Effector CD4-positive, alpha-beta T cell (primary cell): Measurements from ENCODE around the gene LTB4R2.
"Not testable (repeated sequence)": the region's sequence is repeated elsewhere in the genome, so short reads cannot be mapped to it uniquely, and the experiment has no call there.

Source experiments
- DNase-seq: peaks from one replicate; pipeline ENCODE4 v3.0.0-alpha.2; 2020

LTB4R2 gene

GRCh38 chr14:24321212-24321975 lies 11.5 kb downstream of the LTB4R2 start:
- no peak for DNase-seq

DNA sequence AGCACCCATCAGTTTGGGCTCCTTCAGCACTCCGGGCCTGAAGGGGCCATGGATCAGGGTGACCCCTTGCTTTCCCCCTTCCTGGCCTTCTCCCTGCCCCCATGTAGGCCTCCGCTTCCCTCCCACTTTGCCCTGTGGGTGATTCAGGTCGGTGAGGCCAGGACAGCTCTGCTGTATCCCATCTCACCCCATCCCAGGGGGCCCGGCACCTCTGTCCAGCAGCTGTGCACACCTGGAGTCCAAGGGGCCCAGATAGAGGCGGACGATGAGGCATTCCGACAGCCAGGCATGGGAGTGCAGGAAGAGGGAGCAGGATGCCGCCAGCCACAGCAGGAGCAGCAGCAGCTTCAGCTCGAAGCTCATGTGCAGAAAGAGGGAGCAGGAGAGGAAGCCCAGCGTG lies 12.7 kb downstream of the LTB4R2 start:
- DNase-seq: no peak

- DNase-seq: no peak
Observed at GRCh38 chr14:24323341-24323740, 13.4 kb downstream of the LTB4R2 start.

- no peak for DNase-seq
Observed at GRCh38 chr14:24324024-24324423, 14.1 kb downstream of the LTB4R2 start.

- no peak for DNase-seq
Observed at GRCh38 chr14:24325041-24325530, 15.1 kb downstream of the LTB4R2 start.

- no peak for DNase-seq
Observed at GRCh38 chr14:24325963-24326362, 16.0 kb downstream of the LTB4R2 start.

GRCh38 chr14:24327303-24327702 lies 17.4 kb downstream of the LTB4R2 start:
- no peak for DNase-seq

- not testable (repeated sequence) for DNase-seq
Observed at GRCh38 chr14:24327914-24328313, 18.0 kb downstream of the LTB4R2 start.

- DNase-seq: no peak
Observed at GRCh38 chr14:24329073-24329663, 19.2 kb downstream of the LTB4R2 start.

- DNase-seq: peak; percentile 45
Observed at GRCh38 chr14:24329736-24330135, 19.8 kb downstream of the LTB4R2 start.

- no peak for DNase-seq
Observed at GRCh38 chr14:24330973-24331674, 21.2 kb downstream of the LTB4R2 start.

- no peak for DNase-seq
Observed at GRCh38 chr14:24331731-24332267, 21.9 kb downstream of the LTB4R2 start.

GRCh38 chr14:24332268-24332993 lies 22.5 kb downstream of the LTB4R2 start:
- DNase-seq: peak; percentile 83

GRCh38 chr14:24334431-24335291 lies 24.7 kb downstream of the LTB4R2 start, which contains the start of gene ADCY4:
Gene ADCY4, minus strand, starts transcription at chr14:24335071. Its CDS starts 419 bp downstream, at chr14:24334652.
- no peak for DNase-seq

DNA sequence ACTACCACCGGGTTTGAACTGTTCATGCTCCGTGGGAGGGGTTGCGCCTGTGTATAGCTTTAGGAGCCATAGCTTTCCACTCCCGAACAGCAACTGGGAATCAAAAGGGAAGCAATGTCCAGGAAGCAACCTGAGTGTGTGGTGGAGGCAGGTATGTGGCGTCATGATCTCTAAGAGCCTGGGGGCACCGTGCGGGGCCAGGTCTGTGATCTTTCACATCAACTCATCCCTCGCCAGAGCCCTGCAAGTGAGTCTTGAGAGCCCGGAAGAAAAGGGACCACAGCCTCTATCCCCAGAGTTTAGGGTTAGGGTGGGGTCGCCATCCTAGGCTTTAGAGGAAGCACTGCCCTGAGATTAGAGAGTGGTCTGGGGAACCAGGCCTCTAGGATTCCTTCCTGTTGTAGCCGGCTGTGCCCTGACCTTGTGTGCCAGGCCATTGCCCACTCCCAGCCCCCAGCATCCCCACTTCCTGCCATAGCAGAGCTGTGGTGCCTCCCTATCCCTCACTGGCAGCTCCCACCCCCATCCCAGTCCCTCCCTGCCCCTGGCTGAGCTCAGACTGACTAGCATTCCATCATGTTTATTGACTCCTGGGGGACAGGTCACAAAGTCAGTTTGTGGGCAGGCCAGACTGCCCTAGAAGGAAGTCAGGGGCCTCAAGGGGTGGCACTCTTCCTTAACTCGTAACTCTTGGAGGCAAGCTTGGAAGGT lies 25.7 kb downstream of the LTB4R2 start:
- DNase-seq: no peak

DNA sequence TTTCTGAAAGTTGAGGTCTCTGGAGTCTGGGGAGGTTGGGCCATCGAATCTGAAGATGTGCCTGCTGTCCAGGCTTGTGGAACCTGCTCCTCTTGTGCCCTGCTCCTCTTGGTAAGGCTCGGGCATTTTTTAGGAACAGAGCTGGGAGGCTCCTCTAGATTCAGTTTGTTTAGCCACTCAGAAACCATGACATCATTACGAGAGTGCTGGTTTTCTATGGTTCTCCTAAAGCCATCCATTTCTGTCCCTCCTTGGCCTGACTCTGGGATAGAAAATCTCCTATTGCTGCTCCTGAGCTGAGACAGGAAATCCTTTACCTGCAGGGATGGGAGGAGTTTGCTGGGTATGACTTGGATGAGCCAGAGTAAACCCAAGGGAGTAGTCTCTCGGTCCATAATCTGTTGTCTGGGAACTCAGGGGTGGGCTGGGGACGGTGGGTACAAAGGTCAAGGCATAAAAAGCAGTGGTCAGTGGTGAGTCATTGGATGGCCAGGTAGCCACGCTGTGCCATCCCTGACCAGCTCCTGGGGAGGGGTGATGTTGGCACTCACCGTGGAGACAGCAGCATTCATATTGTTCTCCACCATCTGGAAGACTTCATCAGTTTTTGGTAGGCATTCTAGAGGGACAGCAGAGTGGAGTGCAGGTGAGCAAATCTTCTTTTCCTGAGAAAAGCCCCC lies 27.3 kb downstream of the LTB4R2 start:
- no peak for DNase-seq

DNA sequence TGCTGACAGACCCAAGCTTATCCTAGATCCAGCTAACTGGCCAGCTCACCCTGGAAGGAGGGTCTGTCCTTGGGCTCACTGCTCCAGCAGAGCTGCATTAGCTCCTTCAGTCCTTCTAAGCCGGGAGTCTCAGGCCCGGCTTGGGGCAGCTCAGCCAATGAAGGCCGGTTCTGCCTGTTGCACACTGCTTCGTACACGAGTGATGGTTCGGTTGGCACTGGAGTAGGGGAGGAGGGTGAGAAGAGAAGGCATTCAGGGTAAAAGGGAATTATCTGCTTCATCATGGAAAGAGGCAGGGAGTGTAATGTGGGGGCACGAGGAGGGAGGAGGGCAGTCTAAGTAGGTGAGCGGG lies 27.9 kb downstream of the LTB4R2 start:
- DNase-seq: no peak

- no peak for DNase-seq
Observed at GRCh38 chr14:24338843-24339242, 28.9 kb downstream of the LTB4R2 start.

DNA sequence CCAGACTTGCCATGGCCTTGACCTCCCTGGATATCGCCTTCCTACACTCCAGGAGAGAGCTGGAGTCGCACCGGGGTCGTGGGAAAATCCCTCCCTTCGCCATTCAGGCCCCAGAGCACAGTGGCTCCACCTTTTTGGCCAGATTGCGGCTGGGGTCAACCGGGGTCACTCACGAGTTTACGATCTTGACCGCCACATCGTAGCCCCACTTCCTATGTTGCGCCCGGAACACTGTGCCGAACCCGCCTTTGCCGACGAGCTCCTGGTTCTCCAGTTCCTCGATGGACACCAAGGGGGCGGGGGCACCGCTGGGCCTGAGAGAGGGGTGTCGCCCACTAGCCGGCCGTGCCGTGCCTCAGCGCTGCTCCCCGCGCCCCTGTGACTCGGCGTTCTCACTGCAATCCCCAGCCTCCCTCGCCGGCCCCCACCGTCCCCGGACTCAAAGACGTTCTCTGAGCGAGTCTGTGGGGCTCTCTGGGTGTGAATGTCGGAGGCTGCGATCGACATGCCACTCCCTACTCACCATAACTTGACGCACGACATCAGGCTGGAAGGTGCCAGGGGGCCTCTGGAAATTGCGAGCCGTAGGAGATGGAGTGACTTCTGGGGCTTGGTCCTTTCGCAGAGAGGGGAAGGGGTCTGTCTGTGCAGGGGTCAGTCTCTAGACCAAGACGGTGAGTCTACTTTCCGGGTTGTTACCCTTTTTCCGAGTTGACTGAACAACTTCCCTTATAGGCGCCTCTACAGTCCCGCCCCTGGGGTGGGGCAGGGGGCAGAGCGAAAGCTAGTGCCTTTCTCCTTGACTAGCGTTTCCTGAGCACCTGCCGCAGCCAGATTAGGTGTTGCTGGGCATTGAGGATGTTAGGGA lies 29.6 kb downstream of the LTB4R2 start, which contains the start of gene RIPK3:
TSS of gene RIPK3 (minus strand) at position 708 of the 868 bp plus-strand sequence. CDS start at position 543, 165 bp downstream.
- DNase-seq: peak; percentile 61
